HepG2 (cell line): Measurements from ENCODE around the gene TRMT1. TPM values are rescaled to one million over a fixed set of nuclear protein-coding genes. Genes with fewer than 3 reads are reported as not detected.

Experiments
- ATAC-seq: fragments of 200-7000 bp; cut with Tn5 transposase; 3 replicates; pipeline ENCODE4 v1.9.1; 2020; ENCODE audit warnings: mild to moderate bottlenecking, moderate library complexity
- BruUV-seq: library from RNA; stranded (reverse); fragments of 400-500 nt; replicated peaks from 2 replicates; lab custom pipeline; 2021; lab: Mats Ljungman, UMichigan
- CTCF ChIA-PET: fragments of 300-600 bp; formaldehyde crosslinking; extraction: SDS; loops from one replicate; lab custom pipeline; 2021; ENCODE audit warnings: low total read pairs, inconsistent platforms, low intra/inter-chr PET ratio; lab: Yijun Ruan, JAX
- POLR2A ChIA-PET: fragments of 350-600 bp; sonication (Branson Sonifier 250); formaldehyde crosslinking; loops from one replicate; lab custom pipeline; 2020; ENCODE audit warnings: antibody characterized with exemption, inconsistent platforms; lab: Yijun Ruan, JAX
- DNase-seq: peaks from one replicate; pipeline ENCODE4 v3.0.0-alpha.2; 2015; ENCODE audit warnings: low spot score
- FAIRE-seq: peaks from 3 replicates; lab custom pipeline; 2011; peaks lifted over from hg19 to GRCh38; lab: Jason Lieb, UNC
- H2AFZ ChIP-seq: one replicate; pipeline ENCODE4 v1.6.1; 2011; ENCODE audit warnings: low read length, inconsistent platforms
- H3K27ac ChIP-seq: fragments of 300-600 bp; 3 replicates; pipeline ENCODE4 v1.8.0; 2011; ENCODE audit warnings: mixed run types, mild to moderate bottlenecking, mixed read lengths, low read length, inconsistent platforms; ENCODE audit not compliant: insufficient read depth; ENCODE audit errors: extremely low read length
- H3K27me3 ChIP-seq, 2 experiments: fragments of 200-600 bp in 1 of 2; 2 replicates in 1 of 2; 3 replicates in 1 of 2; pipeline versions ENCODE4 v1.6.0 to v1.8.0; 2011; ENCODE audit warnings: low read length in 2 of 2, mild to moderate bottlenecking in 2 of 2, moderate library complexity in 2 of 2, inconsistent platforms in 1 of 2; ENCODE audit not compliant: insufficient read depth in 2 of 2, control insufficient read depth in 1 of 2
- H3K36me3 ChIP-seq, 2 experiments: fragments of 200-600 bp in 1 of 2; replicated peaks in 1 of 2; 2 replicates in 1 of 2; 3 replicates in 1 of 2; pipeline versions ENCODE4 v1.5.1 to v1.8.0; 2011; ENCODE audit warnings: low read length in 2 of 2, inconsistent platforms in 1 of 2; ENCODE audit not compliant: insufficient read depth in 2 of 2, control insufficient read depth in 1 of 2
- H3K4me1 ChIP-seq: 2 replicates; pipeline ENCODE4 v1.5.1; 2012; ENCODE audit warnings: low read length, inconsistent platforms; ENCODE audit not compliant: insufficient read depth
- H3K4me2 ChIP-seq: 2 replicates; pipeline ENCODE4 v1.6.0; 2011; ENCODE audit warnings: low read depth, low read length, inconsistent platforms
- H3K4me3 ChIP-seq, 3 experiments: fragments of 200-600 bp in 1 of 3; sonication (generic), shearing (Covaris generic) in 1 of 3; replicated peaks in 1 of 3; 2 replicates each; pipeline ENCODE4 v1.5.1; 2011 to 2016; ENCODE audit warnings: low read length in 3 of 3, inconsistent platforms in 2 of 3, low read depth in 2 of 3, mild to moderate bottlenecking in 2 of 3, control low read depth in 1 of 3, mixed read lengths in 1 of 3; ENCODE audit not compliant: insufficient read depth in 1 of 3
- H3K79me2 ChIP-seq: one replicate; pipeline ENCODE4 v1.6.1; 2011; ENCODE audit warnings: low read length, inconsistent platforms; ENCODE audit not compliant: insufficient read depth
- H3K9ac ChIP-seq: 2 replicates; pipeline ENCODE4 v1.6.0; 2011; ENCODE audit warnings: mild to moderate bottlenecking, low read depth, low read length, inconsistent platforms; ENCODE audit not compliant: insufficient read depth
- H3K9me3 ChIP-seq: 2 replicates; pipeline ENCODE4 v1.5.1; 2012; ENCODE audit warnings: mild to moderate bottlenecking, low read length
- H4K20me1 ChIP-seq: 2 replicates; pipeline ENCODE4 v1.6.0; 2011; ENCODE audit warnings: inconsistent platforms, mild to moderate bottlenecking, low read length, moderate library complexity; ENCODE audit not compliant: insufficient read depth
- HMGA1 ChIP-seq: sonication (generic); formaldehyde crosslinking; conservative IDR thresholded peaks from 2 replicates; pipeline ENCODE4 v1.4.0; 2020; ENCODE audit warnings: missing genetic modification reagents
- KAT7 ChIP-seq: IDR thresholded peaks from 2 replicates; pipeline ENCODE4 v1.6.1; 2018; ENCODE audit warnings: borderline replicate concordance, missing compliant biosample characterization
- NPAS2 ChIP-seq: sonication (generic); formaldehyde crosslinking; IDR thresholded peaks from 2 replicates; pipeline ENCODE4 v1.8.0; 2022; ENCODE audit warnings: mild to moderate bottlenecking, missing genetic modification reagents, borderline replicate concordance
- RELA ChIP-seq: sonication (generic); formaldehyde crosslinking; IDR thresholded peaks from 2 replicates; pipeline ENCODE4 v1.4.0; 2020; ENCODE audit warnings: missing genetic modification reagents
- RORA ChIP-seq: sonication (generic); formaldehyde crosslinking; IDR thresholded peaks from 2 replicates; pipeline ENCODE4 v1.5.0; 2020; ENCODE audit warnings: mild to moderate bottlenecking, missing genetic modification reagents, moderate library complexity
- ZKSCAN5 ChIP-seq: sonication (generic); formaldehyde crosslinking; IDR thresholded peaks from 2 replicates; pipeline ENCODE4 v1.5.1; 2020; ENCODE audit warnings: mild to moderate bottlenecking, missing genetic modification reagents
- ZNF276 ChIP-seq: sonication (generic); formaldehyde crosslinking; IDR thresholded peaks from 2 replicates; pipeline ENCODE4 v1.4.0; 2020; ENCODE audit warnings: mild to moderate bottlenecking, low read depth, missing genetic modification reagents
- ZNF484 ChIP-seq: sonication (generic); formaldehyde crosslinking; IDR thresholded peaks from 2 replicates; pipeline ENCODE4 v1.5.1; 2020; ENCODE audit warnings: mild to moderate bottlenecking, low read depth, missing genetic modification reagents, borderline replicate concordance
- ZNF556 ChIP-seq: sonication (generic); formaldehyde crosslinking; IDR thresholded peaks from 2 replicates; pipeline ENCODE4 v1.4.0; 2020; ENCODE audit warnings: mild to moderate bottlenecking, missing genetic modification reagents, borderline replicate concordance
- ZNF781 ChIP-seq: sonication (generic); formaldehyde crosslinking; IDR thresholded peaks from 2 replicates; pipeline ENCODE4 v1.5.1; 2020; ENCODE audit warnings: borderline replicate concordance, mild to moderate bottlenecking, missing genetic modification reagents; ENCODE audit errors: not compliant biosample characterization
- WGBS: methylation state at CpG from one replicate; pipeline ENCODE4 v1.1.6; 2017; ENCODE audit warnings: low lambda C conversion rate; 5-methylcytosine and 5-hydroxymethylcytosine counted together
- in situ Hi-C: cut with HindIII; loops from 2 replicates; pipeline ENCODE4 v1.10.0; 2017; ENCODE audit warnings: low pct_unique_long_range_greater_than_20kb; ENCODE audit not compliant: extremely low pct_ligation_motif_present
- intact Hi-C: fragments of 100-400 bp; cut with micrococcal nuclease; formaldehyde crosslinking; loops from one replicate; pipeline ENCODE4 v1.10.0; 2022; ENCODE audit not compliant: unreplicated experiment
- polyA plus RNA-seq, 8 experiments: library from polyadenylated mRNA; depleted of rRNA in 3 of 8; stranded (reverse) in 7 of 8; unstranded in 1 of 8; fragments of >200 nt; fragmentation: Illumina TruSeq in 4 of 8; extraction: Trizol in 4 of 8; gene quantifications; 2 replicates each; pipeline versions ENCODE4 v1.2.1 to v1.2.3, GENCODE V29; 2011 to 2016; ENCODE audit warnings: low read depth in 4 of 8, missing spikeins in 1 of 8, mixed read lengths in 1 of 8; ENCODE audit not compliant: insufficient read depth in 1 of 8
- total RNA-seq, 5 experiments: library from RNA; depleted of rRNA; stranded (reverse); fragments of >200 nt; fragmentation: Illumina TruSeq; extraction: Trizol; gene quantifications; 2 replicates each; pipeline ENCODE4 v1.2.3, GENCODE V29; 2016; ENCODE audit warnings: low read depth in 1 of 5

The TRMT1 gene
- total and polyA plus RNA-seq, 2 of the 13 experiments (the other 11 are each of a cell fraction or from before 2014, with no cell fraction given) = 35.5 to 44.1 TPM

- POLR2A ChIA-PET = interaction anchor here (0.6 to 1.3 kb wide), 2 partner anchors 16 to 97 kb away, joined by 3 read pairs; no protein-coding TSS in a partner anchor
- in situ Hi-C loops = no loop called here
- 97% methylated on average over 25 of the region's 32 CpGs for WGBS
Measured at GRCh38 chr19:13070425-13071140, 46.0 kb downstream of the TRMT1 start.

More at GRCh38 chr19:13070425-13071140, 46.0 kb downstream of the TRMT1 start:
- H3K36me3 ChIP-seq = peaks cover 10 to 29% of the 10 kb centered on the region in 2 experiments; a peak in 4 of 5 replicates
- BruUV-seq = no TSS peak
- H3K9ac ChIP-seq = no peak overlapping the region
- H4K20me1 ChIP-seq = no peaks in the 10 kb centered on the region
- ATAC-seq (no peak), DNase-seq (no peak), FAIRE-seq (no peak)
- CTCF ChIA-PET = no interaction called here
- H3K27ac ChIP-seq = no peak overlapping the region
- H3K9me3 ChIP-seq = no peaks in the 10 kb centered on the region
- no peaks in the 10 kb centered on the region for H3K27me3 ChIP-seq
- no peak overlapping the region for H2AFZ ChIP-seq
- H3K4me1 ChIP-seq = peaks cover 26% of the 10 kb centered on the region
- no peak overlapping the region for H3K4me3 ChIP-seq
- intact Hi-C loops = no loop called here
- no peak for TF ChIP-seq ZNF484 (CRISPR knock-in tag)
- no peak for TF ChIP-seq HMGA1
- no peak for TF ChIP-seq ZNF556 (CRISPR knock-in tag)
- no peak for TF ChIP-seq RELA (CRISPR knock-in tag)
- TF ChIP-seq ZNF276 (CRISPR knock-in tag) = no peak
- TF ChIP-seq ZNF781 (CRISPR knock-in tag) = no peak
- no peak for TF ChIP-seq ZKSCAN5
- TF ChIP-seq RORA (CRISPR knock-in tag) = no peak
- no peak for TF ChIP-seq NPAS2 (CRISPR knock-in tag)
- no peak for TF ChIP-seq KAT7 (CRISPR knock-in tag)
- no peak overlapping the region for H3K4me2 ChIP-seq
- peaks cover 3% of the 10 kb centered on the region for H3K79me2 ChIP-seq
